Activated CD4-positive, alpha-beta T cell treated with anti-CD3 and anti-CD28 coated beads, Interleukin-2, amount 50 U/mL, for 4 hours (primary cell): ENCODE data around the gene DENND1A.
"Not testable (repeated sequence)": the region's sequence is repeated elsewhere in the genome, so short reads cannot be mapped to it uniquely, and the experiment has no call there.

Source experiments
- DNase-seq, 2 experiments: peaks; one replicate each; pipeline ENCODE4 v3.0.0-alpha.2; 2020

DENND1A gene

GRCh38 chr9:123418506-123418905 lies 511.4 kb downstream of the DENND1A start:
- DNase-seq: no peak

GRCh38 chr9:123418052-123418430 lies 511.9 kb downstream of the DENND1A start:
- DNase-seq: no peak

- DNase-seq: no peak
These were observed 512.5 kb downstream of the DENND1A start for GRCh38 chr9:123417289-123418051.

- no peak for DNase-seq
These were observed 513.8 kb downstream of the DENND1A start for GRCh38 chr9:123416176-123416575.

GRCh38 chr9:123414936-123415930 lies 514.7 kb downstream of the DENND1A start:
- DNase-seq: no peak

- no peak for DNase-seq
These were observed 515.7 kb downstream of the DENND1A start for GRCh38 chr9:123414204-123414603.

- DNase-seq: no peak
These were observed 517.6 kb downstream of the DENND1A start for GRCh38 chr9:123412171-123412820.

- DNase-seq: no peak
These were observed 518.3 kb downstream of the DENND1A start for GRCh38 chr9:123411636-123412035.

GRCh38 chr9:123411191-123411590 lies 518.7 kb downstream of the DENND1A start:
- no peak for DNase-seq

GRCh38 chr9:123410281-123410910 lies 519.5 kb downstream of the DENND1A start:
- DNase-seq: no peak

GRCh38 chr9:123408313-123409262 lies 521.3 kb downstream of the DENND1A start:
- DNase-seq: no peak

GRCh38 chr9:123407217-123407851 lies 522.6 kb downstream of the DENND1A start:
- no peak for DNase-seq

- DNase-seq: no peak
These were observed 523.2 kb downstream of the DENND1A start for GRCh38 chr9:123406691-123407216.

- no peak for DNase-seq
These were observed 523.9 kb downstream of the DENND1A start for GRCh38 chr9:123406016-123406415.

GRCh38 chr9:123402981-123403509 lies 526.9 kb downstream of the DENND1A start:
- DNase-seq: no peak

- no peak for DNase-seq
These were observed 527.9 kb downstream of the DENND1A start for GRCh38 chr9:123401879-123402513.

GRCh38 chr9:123400926-123401503 lies 528.9 kb downstream of the DENND1A start:
- no peak for DNase-seq

- DNase-seq: no peak
These were observed 530.0 kb downstream of the DENND1A start for GRCh38 chr9:123399803-123400378.

- DNase-seq: not testable (repeated sequence)
These were observed 531.0 kb downstream of the DENND1A start for GRCh38 chr9:123398938-123399337.
